ENCODE measurements around the gene IGFL2. TPM values are rescaled to one million over a fixed set of nuclear protein-coding genes. Genes with fewer than 3 reads are reported as not detected.

IGFL2 gene
- total and polyA plus RNA-seq, 7 experiments from 2014 or later, result 0.48 TPM; not detected in 6

DNA sequence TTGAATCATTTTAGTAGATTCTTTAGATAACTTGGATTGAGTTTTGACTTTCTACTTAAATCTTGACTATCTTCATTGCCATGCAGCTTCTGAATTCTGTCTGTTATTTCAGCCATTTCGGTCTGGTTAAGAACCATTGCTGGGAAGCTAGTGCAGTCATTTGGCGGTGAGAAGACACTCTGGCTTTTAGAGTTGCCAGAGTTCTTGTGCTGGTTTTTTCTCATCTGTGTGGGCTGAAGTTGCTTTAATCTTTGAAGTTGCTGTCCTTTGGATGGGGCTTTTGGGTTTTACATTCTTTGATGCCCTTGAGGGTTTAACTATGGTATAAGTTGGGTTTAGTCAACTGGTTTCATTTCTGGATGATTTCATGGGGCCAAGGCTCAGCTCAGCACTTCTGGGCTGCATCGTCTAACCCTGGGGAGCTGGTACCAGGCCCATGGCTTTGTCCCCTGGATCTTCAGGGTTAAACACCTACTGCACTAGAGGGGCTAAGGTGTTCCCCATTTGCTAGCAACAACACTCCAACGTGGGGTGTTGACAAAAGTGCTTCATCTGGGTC is 10.0 kb upstream of the IGFL2 start:
- Mint-ChIP-seq H3K4me1 (peaks cover 0 to 3% (median 0%) of the 10 kb centered on the region in 7 donors), H3K27me3 (peaks cover 17 to 39% (median 36%) of the 10 kb centered on the region in 5 donors), H3K27ac (no peak overlapping the region), H3K9me3 (no peaks in the 10 kb centered on the region), H3K36me3 (no peaks in the 10 kb centered on the region), H3K4me3 (no peak overlapping the region)
- CTCF ChIA-PET, result no interaction called here
- no peaks in the 10 kb centered on the region for H3K36me3 ChIP-seq (ENCODE audit: control insufficient read depth in 2 of 3, insufficient read depth in 3 of 3, low read length in 3 of 3)
- no peak overlapping the region for H3K27ac ChIP-seq (ENCODE audit: low read depth, low read length)
- H3K4me3 ChIP-seq (ENCODE audit: low read length), result no peak overlapping the region
- intact Hi-C loops (cut with micrococcal nuclease), result no loop called here
- DNase-seq, result no peak
- no peaks in the 10 kb centered on the region for H3K9me3 ChIP-seq (ENCODE audit: control insufficient read depth in 2 of 3, low read length in 3 of 3)
- POLR2A ChIA-PET, result no interaction called here
- no peaks in the 10 kb centered on the region for H3K4me1 ChIP-seq (ENCODE audit: control insufficient read depth in 2 of 2, insufficient read depth in 2 of 2, low read length in 2 of 2)
- ATAC-seq, result no peak
- H3K27me3 ChIP-seq (ENCODE audit: control insufficient read depth in 2 of 2, insufficient read depth in 2 of 2, low read length in 2 of 2), result no peaks in the 10 kb centered on the region

DNA sequence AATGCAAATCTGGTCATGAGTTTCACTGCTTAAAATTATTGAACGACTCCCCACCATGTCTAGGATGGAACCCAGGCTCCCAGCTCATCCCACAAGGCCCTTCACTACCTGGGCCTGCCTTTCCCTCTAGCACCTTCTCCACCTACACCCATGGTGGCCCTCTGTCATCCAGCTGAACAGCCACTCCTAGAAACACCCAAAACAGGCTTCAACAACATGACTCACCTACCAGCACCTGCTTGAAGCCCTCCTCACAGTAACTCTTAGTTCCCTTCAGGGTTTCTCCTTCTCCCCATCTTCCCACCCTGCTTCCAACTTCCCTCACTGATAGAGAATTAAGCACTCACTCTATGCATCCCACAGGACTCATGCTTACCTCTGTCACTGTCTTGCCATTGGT is 6.6 kb upstream of the IGFL2 start:
- Mint-ChIP-seq H3K9me3 (peaks cover 0 to 5% (median 0%) of the 10 kb centered on the region in 11 donors), H3K36me3 (no peaks in the 10 kb centered on the region), H3K4me1 (no peaks in the 10 kb centered on the region), H3K4me3 (no peak overlapping the region), H3K27me3 (peaks cover 21 to 35% (median 22%) of the 10 kb centered on the region in 5 donors), H3K27ac (no peak overlapping the region)
- Histone ChIP-seq H3K36me3 (ENCODE audit: control insufficient read depth in 2 of 3, insufficient read depth in 3 of 3, low read length in 3 of 3) (no peaks in the 10 kb centered on the region), H3K9me3 (ENCODE audit: control insufficient read depth in 2 of 3, low read length in 3 of 3) (no peaks in the 10 kb centered on the region), H3K4me1 (ENCODE audit: control insufficient read depth in 2 of 2, insufficient read depth in 2 of 2, low read length in 2 of 2) (no peaks in the 10 kb centered on the region), H3K27ac (ENCODE audit: low read depth, low read length) (no peak overlapping the region), H3K4me3 (ENCODE audit: low read length) (no peak overlapping the region), H3K27me3 (ENCODE audit: control insufficient read depth in 2 of 2, insufficient read depth in 2 of 2, low read length in 2 of 2) (no peaks in the 10 kb centered on the region)
- no peak for ATAC-seq
- ChIA-PET POLR2A (no interaction called here), CTCF (no interaction called here)
- intact Hi-C loops (cut with micrococcal nuclease), result no loop called here
- DNase-seq, result no peak

DNA sequence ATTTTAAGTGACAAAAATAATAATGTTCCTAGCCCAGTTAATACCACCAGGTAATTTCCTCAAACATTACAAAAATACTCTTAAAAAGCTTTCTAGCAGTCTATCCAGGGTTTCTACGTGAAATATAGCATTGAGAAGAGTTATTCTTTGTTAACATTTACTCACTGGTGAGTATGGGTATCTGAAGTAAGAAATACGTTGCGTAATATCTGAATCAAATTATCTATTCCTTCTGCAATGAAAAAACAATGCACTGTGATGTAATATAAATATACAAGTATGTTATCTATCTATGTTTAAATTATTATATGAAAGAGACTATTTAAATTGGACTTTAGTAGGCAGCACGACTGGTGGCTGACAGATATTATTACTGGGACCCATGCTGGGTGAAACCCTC is 5.7 kb upstream of the IGFL2 start:
- H3K4me1 Mint-ChIP-seq, result no peaks in the 10 kb centered on the region
- ChIA-PET POLR2A (no interaction called here), CTCF (no interaction called here)
- ATAC-seq (no peak), DNase-seq (no peak)
- no peaks in the 10 kb centered on the region for H3K36me3 Mint-ChIP-seq
- Histone ChIP-seq H3K9me3 (ENCODE audit: control insufficient read depth in 2 of 3, low read length in 3 of 3) (no peaks in the 10 kb centered on the region), H3K27ac (ENCODE audit: low read depth, low read length) (no peak overlapping the region), H3K4me1 (ENCODE audit: control insufficient read depth in 2 of 2, insufficient read depth in 2 of 2, low read length in 2 of 2) (no peaks in the 10 kb centered on the region), H3K36me3 (ENCODE audit: control insufficient read depth in 2 of 3, insufficient read depth in 3 of 3, low read length in 3 of 3) (no peaks in the 10 kb centered on the region), H3K4me3 (ENCODE audit: low read length) (no peak overlapping the region), H3K27me3 (ENCODE audit: control insufficient read depth in 2 of 2, insufficient read depth in 2 of 2, low read length in 2 of 2) (no peaks in the 10 kb centered on the region)
- intact Hi-C loops (cut with micrococcal nuclease), result no loop called here
- no peak overlapping the region for H3K27ac Mint-ChIP-seq
- no peak overlapping the region for H3K4me3 Mint-ChIP-seq
- peaks cover 0 to 5% (median 0%) of the 10 kb centered on the region in 11 donors for H3K9me3 Mint-ChIP-seq
- H3K27me3 Mint-ChIP-seq, result peaks cover 21 to 37% (median 26%) of the 10 kb centered on the region in 5 donors

DNA sequence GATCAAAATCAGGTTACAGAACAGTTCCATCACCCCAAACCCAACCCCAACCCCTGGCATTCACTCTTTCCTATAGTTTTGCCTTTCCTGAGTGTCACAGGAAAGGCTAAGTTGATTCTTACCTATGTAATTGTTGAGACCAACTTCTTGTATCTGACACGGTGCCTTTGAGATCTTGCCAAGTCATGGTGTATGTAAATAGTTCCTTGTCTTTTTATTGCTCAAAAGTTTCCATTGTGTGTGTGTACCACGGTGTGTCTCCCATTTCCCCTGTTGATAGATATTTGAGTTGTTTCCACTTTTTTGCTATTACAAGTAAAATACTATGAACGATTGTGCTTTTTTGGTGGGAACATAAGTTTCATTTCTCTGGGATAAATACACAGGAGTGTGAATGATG is 3.3 kb upstream of the IGFL2 start:
- Mint-ChIP-seq H3K27me3 (peaks cover 21 to 44% (median 34%) of the 10 kb centered on the region in 5 donors), H3K4me1 (peaks cover 0 to 4% (median 0%) of the 10 kb centered on the region in 7 donors), H3K27ac (no peak overlapping the region), H3K36me3 (no peaks in the 10 kb centered on the region), H3K4me3 (no peak overlapping the region), H3K9me3 (peaks cover 0 to 5% (median 0%) of the 10 kb centered on the region in 11 donors)
- intact Hi-C loops (cut with micrococcal nuclease), result no loop called here
- Histone ChIP-seq H3K9me3 (ENCODE audit: control insufficient read depth in 2 of 3, low read length in 3 of 3) (no peaks in the 10 kb centered on the region), H3K36me3 (ENCODE audit: control insufficient read depth in 2 of 3, insufficient read depth in 3 of 3, low read length in 3 of 3) (no peaks in the 10 kb centered on the region), H3K27ac (ENCODE audit: low read depth, low read length) (no peak overlapping the region), H3K27me3 (ENCODE audit: control insufficient read depth in 2 of 2, insufficient read depth in 2 of 2, low read length in 2 of 2) (no peaks in the 10 kb centered on the region), H3K4me1 (ENCODE audit: control insufficient read depth in 2 of 2, insufficient read depth in 2 of 2, low read length in 2 of 2) (no peaks in the 10 kb centered on the region), H3K4me3 (ENCODE audit: low read length) (no peak overlapping the region)
- ATAC-seq (no peak), DNase-seq (no peak)
- POLR2A ChIA-PET, result no interaction called here
- CTCF ChIA-PET, result no interaction called here

GRCh38 chr19:46147166-46147740 is 785 bp upstream of the IGFL2 start:
- ChIA-PET POLR2A (no interaction called here), CTCF (no interaction called here)
- H3K36me3 Mint-ChIP-seq, result no peaks in the 10 kb centered on the region
- H3K4me3 Mint-ChIP-seq, result no peak overlapping the region
- ATAC-seq (no peak), DNase-seq (no peak)
- Histone ChIP-seq H3K36me3 (ENCODE audit: control insufficient read depth in 2 of 3, insufficient read depth in 3 of 3, low read length in 3 of 3) (no peaks in the 10 kb centered on the region), H3K4me1 (ENCODE audit: control insufficient read depth in 2 of 2, insufficient read depth in 2 of 2, low read length in 2 of 2) (no peaks in the 10 kb centered on the region), H3K27me3 (ENCODE audit: control insufficient read depth in 2 of 2, insufficient read depth in 2 of 2, low read length in 2 of 2) (no peaks in the 10 kb centered on the region), H3K4me3 (ENCODE audit: low read length) (no peak overlapping the region), H3K27ac (ENCODE audit: low read depth, low read length) (no peak overlapping the region), H3K9me3 (ENCODE audit: control insufficient read depth in 2 of 3, low read length in 3 of 3) (no peaks in the 10 kb centered on the region)
- peaks cover 0 to 5% (median 0%) of the 10 kb centered on the region in 11 donors for H3K9me3 Mint-ChIP-seq
- no peak overlapping the region for H3K27ac Mint-ChIP-seq
- intact Hi-C loops (cut with micrococcal nuclease), result no loop called here
- H3K4me1 Mint-ChIP-seq, result peaks cover 0 to 4% (median 0%) of the 10 kb centered on the region in 7 donors
- peaks cover 39 to 52% (median 48%) of the 10 kb centered on the region in 5 donors for H3K27me3 Mint-ChIP-seq

DNA sequence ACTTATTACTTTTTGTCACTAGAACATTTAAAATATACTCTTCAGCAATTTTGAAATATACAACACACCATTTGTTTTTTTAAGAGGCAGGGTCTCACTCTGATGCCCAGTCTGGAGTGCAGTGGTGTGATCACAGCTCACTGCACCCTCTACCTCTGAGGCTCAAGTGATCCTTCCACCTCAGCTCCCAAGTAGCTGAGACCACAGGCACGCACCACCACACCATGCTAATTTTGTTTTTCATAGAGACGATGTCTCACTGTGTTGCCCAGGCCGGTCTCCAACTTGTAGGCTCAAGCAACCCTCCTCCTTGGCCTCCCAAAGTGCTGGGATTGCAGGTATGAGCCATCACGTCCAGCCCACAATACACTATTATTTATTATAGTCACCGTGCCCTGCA is 2.6 kb downstream of the IGFL2 start:
- ATAC-seq (no peak), DNase-seq (no peak)
- H3K27me3 ChIP-seq (ENCODE audit: control insufficient read depth in 2 of 2, insufficient read depth in 2 of 2, low read length in 2 of 2), result no peaks in the 10 kb centered on the region
- H3K9me3 ChIP-seq (ENCODE audit: control insufficient read depth in 2 of 3, low read length in 3 of 3), result no peaks in the 10 kb centered on the region
- Mint-ChIP-seq H3K4me3 (no peak overlapping the region), H3K36me3 (no peaks in the 10 kb centered on the region), H3K4me1 (peaks cover 0 to 4% (median 0%) of the 10 kb centered on the region in 7 donors), H3K27ac (no peak overlapping the region), H3K9me3 (peaks cover 0 to 2% (median 0%) of the 10 kb centered on the region in 11 donors), H3K27me3 (peaks cover 41 to 72% (median 60%) of the 10 kb centered on the region in 5 donors)
- no peaks in the 10 kb centered on the region for H3K4me1 ChIP-seq (ENCODE audit: control insufficient read depth in 2 of 2, insufficient read depth in 2 of 2, low read length in 2 of 2)
- H3K27ac ChIP-seq (ENCODE audit: low read depth, low read length), result no peak overlapping the region
- no peak overlapping the region for H3K4me3 ChIP-seq (ENCODE audit: low read length)
- intact Hi-C loops (cut with micrococcal nuclease), result no loop called here
- no peaks in the 10 kb centered on the region for H3K36me3 ChIP-seq (ENCODE audit: control insufficient read depth in 2 of 3, insufficient read depth in 3 of 3, low read length in 3 of 3)
- ChIA-PET CTCF (no interaction called here), POLR2A (no interaction called here)

DNA sequence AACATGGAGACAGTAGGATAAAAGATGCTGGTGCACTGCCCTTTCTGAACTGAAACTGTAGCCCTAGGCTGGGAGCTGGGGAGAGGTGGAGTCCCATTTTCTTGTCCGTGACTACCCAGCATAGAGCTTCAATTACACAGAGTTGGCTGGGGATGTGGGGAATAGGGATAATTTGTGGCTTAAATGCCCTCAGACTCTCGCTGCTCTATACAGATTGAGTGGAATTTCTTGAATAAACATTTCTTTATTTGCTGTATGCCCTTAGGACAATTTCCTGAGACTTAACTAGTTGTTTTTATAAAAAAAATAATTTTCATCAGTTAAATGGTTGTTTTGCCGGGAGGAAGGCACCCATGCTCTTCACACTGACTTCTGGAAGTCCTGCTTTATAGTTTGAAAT is 7.2 kb downstream of the IGFL2 start:
- H3K27me3 ChIP-seq (ENCODE audit: control insufficient read depth in 2 of 2, insufficient read depth in 2 of 2, low read length in 2 of 2), result no peaks in the 10 kb centered on the region
- Mint-ChIP-seq H3K27ac (no peak overlapping the region), H3K4me3 (no peak overlapping the region), H3K27me3 (peaks cover 46 to 71% (median 62%) of the 10 kb centered on the region in 5 donors), H3K4me1 (peaks cover 0 to under 1% (median 0%) of the 10 kb centered on the region in 7 donors), H3K36me3 (no peaks in the 10 kb centered on the region), H3K9me3 (peaks cover 0 to 6% (median 0%) of the 10 kb centered on the region in 11 donors)
- ChIA-PET CTCF (no interaction called here), POLR2A (no interaction called here)
- H3K4me1 ChIP-seq (ENCODE audit: control insufficient read depth in 2 of 2, insufficient read depth in 2 of 2, low read length in 2 of 2), result no peaks in the 10 kb centered on the region
- ATAC-seq (no peak), DNase-seq (no peak)
- H3K36me3 ChIP-seq (ENCODE audit: control insufficient read depth in 2 of 3, insufficient read depth in 3 of 3, low read length in 3 of 3), result no peaks in the 10 kb centered on the region
- no peak overlapping the region for H3K27ac ChIP-seq (ENCODE audit: low read depth, low read length)
- intact Hi-C loops (cut with micrococcal nuclease), result no loop called here
- no peak overlapping the region for H3K4me3 ChIP-seq (ENCODE audit: low read length)
- no peaks in the 10 kb centered on the region for H3K9me3 ChIP-seq (ENCODE audit: control insufficient read depth in 2 of 3, low read length in 3 of 3)
